OCI-LY7 (cell line): Measurements from ENCODE around the gene CD81.

Source experiments
- CTCF ChIP-seq: fragments of 200-600 bp; sonication (generic); conservative IDR thresholded peaks from 2 replicates; pipeline ENCODE4 v1.5.1; 2014; ENCODE audit warnings: mild to moderate bottlenecking, antibody characterized with exemption, low read length, moderate library complexity, mixed read lengths
- EZH2phosphoT487 ChIP-seq: fragments of 200-600 bp; sonication (generic); IDR thresholded peaks from 2 replicates; pipeline ENCODE4 v1.6.1; 2018; ENCODE audit warnings: low read depth, borderline replicate concordance, mild to moderate bottlenecking, mixed run types, antibody characterized with exemption, low read length, moderate library complexity, mixed read lengths

DNA sequence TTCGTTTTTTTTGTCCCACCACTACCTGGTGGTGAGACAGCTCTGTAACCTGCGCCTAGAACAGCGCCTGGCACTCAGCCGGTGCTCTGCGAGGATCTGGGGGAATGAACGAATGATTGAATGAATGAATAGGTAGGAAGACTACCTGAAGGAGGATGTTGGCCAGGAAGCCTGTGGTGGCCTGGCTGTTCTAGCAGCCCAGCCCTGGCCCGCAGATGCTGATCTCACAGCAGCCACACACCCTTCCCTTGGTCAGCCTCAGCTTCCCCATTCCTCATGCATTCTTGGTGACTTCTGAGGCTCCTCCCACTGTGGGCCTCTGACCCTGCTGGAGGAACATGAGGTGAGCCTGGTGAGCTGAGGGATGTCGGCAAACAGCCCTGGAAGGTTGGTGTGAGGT is 63.5 kb downstream of the CD81 start:
- no peak for TF ChIP-seq CTCF
- no peak for TF ChIP-seq EZH2phosphoT487
